ENCODE results near the gene CRY2.
"Not testable (repeated sequence)": the region's sequence is repeated elsewhere in the genome, so short reads cannot be mapped to it uniquely, and the experiment has no call there.

Gene CRY2

DNA sequence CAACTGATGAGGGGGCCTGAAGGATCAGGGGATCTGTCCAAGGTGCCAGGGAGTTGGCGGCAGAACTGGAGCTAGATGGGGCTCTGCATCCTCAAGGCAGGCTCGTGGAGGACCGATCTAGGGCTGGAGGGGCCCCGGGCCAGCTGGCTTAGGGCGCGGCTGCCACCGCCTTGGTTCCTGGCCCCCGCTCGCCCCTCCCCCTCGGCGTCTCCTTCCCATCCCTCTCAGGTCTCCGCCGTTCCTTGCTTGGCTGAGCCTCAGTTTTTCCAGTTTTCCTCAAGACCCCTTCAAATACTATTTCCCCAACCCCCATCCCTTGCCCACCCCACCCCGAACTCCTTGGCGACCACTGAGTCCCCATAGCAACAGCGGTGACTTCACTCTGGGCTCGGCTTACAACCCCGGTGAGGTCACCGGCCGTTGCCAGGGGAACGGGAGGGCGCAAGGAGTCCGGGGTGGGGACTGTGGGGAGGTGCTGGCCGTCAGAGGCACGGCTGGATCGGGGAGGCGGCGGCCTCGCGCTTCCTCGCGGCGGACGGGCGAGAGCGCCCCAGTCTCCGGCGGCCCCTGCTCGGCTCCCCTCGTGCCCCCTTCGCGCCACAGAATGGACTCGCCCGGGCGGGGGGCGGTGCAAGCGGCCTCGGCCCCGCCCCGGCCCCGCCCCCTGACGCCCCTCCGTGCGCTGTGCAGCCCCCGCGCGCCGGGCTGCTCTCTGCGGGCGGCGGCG is 52.3 kb downstream of the CRY2 start:
- DNase-seq (ENCODE audit: low spot score): peak; percentile 94

DNA sequence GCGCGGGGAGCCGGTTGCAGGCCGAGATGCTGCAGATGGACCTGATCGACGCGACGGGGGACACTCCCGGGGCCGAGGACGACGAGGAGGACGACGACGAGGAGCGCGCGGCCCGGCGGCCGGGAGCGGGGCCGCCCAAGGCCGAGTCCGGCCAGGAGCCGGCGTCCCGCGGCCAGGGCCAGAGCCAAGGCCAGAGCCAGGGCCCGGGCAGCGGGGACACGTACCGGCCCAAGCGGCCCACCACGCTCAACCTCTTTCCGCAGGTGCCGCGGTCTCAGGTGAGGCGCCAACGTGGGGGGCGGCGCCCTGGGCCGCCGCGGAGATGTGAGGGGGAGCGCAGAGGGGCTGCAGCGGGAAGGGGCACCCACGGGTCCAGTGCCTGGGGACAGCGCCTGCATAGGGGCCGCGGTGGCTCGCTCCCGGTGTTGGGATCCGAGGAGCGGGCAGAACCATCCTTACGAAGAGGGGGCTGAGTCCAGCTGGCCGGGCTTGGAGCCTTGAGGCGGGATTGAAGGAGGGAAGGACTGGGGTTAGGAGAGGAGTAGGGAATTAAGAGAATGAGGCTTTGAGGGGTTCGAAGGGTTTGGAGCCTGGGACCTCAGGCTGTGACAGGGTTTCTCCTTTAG is 53.0 kb downstream of the CRY2 start:
- DNase-seq (ENCODE audit: low spot score): not testable (repeated sequence)

DNA sequence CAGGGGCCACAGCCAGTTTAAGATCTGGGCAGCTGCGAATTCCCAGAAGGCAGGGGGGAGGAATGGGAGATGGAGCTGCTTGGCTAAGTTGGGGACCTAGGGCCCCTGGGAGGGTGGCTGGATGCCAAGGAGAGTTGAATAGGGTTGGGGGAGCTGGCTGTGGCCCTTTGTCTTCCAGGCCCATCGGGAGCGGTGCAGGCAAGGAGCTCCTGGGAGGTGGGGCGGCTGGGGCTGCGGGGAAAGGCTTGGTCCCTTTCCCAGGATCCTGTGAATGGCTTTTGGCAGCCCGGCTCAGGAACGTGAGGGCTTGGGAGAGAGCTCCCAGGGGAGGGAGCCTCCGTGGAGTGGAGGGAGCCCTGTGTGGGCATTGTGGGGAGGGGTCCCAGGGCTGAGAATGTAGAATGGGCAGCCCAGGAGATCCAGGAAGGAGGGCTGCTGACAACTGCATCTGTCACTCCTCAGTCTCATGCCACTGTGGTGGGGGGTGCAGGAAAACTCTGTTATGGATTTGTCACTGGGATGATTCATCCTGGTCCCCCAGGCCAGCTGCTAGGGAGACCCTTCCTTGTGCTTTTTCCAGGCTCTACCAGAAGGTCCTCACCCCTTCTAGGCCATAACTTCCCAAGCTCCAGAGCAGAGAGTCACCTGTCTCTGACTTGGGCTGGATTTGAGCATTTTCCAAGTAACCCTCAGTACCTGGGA is 53.8 kb downstream of the CRY2 start:
- DNase-seq (ENCODE audit: low spot score): peak; percentile 75

DNA sequence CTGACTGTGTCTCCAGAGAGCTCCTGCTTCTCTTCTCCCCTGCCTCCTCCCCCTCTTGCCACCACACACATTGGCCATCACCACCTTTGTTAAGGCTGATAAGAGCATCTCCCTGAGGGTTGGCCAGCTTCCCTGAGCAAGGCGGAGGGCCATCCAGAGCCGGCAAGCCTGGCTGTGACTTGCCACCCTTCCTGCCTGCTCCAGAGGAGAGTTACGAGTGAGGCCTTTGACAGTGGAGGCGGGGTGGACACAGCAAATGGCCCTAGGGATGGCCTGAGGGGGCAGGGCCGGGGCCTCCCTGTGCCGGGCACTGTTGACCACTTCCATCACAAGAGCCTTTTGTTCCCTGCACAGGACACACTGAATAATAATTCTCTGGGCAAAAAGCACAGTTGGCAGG is 54.4 kb downstream of the CRY2 start:
- DNase-seq (ENCODE audit: low spot score): peak; percentile 97

DNA sequence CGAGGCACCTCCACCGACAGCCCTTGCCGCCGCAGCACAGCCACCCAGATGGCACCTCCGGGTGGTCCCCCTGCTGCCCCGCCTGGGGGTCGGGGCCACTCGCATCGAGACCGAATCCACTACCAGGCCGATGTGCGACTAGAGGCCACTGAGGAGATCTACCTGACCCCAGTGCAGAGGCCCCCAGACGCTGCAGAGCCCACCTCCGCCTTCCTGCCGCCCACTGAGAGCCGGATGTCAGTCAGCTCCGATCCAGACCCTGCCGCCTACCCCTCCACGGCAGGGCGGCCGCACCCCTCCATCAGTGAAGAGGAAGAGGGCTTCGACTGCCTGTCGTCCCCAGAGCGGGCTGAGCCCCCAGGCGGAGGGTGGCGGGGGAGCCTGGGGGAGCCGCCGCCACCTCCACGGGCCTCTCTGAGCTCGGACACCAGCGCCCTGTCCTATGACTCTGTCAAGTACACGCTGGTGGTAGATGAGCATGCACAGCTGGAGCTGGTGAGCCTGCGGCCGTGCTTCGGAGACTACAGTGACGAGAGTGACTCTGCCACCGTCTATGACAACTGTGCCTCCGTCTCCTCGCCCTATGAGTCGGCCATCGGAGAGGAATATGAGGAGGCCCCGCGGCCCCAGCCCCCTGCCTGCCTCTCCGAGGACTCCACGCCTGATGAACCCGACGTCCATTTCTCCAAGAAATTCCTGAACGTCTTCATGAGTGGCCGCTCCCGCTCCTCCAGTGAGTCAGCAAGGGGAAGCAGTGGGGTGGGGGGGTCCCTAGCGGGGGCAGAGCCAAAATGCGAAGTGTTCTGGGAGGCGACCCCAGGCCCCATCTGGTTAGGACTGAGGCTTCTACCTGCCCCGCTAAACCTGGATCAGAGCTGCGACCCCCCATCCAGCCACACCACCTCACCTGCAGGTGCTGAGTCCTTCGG is 55.4 kb downstream of the CRY2 start:
- DNase-seq (ENCODE audit: low spot score): no peak

DNA sequence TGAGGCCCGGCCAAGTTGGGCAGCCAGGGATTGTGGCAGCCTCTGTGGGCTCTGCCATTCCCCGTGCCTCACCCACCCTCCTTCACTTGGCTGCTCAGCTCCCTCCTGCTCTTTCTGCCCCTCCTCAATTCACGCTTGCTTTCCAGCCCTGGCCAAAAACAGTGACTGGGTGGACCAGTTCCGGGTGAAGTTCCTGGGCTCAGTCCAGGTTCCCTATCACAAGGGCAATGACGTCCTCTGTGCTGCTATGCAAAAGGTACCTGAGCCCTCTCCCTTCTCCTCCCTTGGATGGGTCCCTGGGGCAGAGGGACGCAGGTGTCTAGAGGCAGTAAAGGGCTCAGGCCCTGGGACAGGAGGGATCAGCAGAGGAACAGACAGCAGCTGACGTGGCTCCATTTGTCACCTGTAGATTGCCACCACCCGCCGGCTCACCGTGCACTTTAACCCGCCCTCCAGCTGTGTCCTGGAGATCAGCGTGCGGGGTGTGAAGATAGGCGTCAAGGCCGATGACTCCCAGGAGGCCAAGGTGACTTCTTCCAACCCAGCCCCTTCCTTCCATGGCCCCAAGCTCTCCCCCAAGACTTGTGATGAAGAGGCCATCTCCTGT is 57.1 kb downstream of the CRY2 start:
- no peak for DNase-seq (ENCODE audit: low spot score)

DNA sequence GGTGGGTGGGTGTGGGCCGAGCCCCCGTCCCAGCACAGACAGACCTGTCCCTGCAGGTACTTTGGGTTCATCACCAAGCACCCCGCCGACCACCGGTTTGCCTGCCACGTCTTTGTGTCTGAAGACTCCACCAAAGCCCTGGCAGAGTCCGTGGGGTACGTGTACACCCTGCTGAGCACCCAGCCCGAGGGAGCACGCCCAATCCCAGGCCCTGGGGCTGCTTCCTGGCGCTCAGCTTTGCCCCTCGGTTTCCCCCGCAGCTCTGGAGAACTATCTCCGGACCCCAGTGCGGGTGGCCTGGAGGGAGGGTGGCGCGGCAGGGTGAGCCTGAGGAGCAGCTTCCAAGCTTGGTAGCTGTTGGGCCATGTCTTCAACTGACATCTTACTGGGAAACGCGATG is 57.8 kb downstream of the CRY2 start:
- no peak for DNase-seq (ENCODE audit: low spot score)

DNA sequence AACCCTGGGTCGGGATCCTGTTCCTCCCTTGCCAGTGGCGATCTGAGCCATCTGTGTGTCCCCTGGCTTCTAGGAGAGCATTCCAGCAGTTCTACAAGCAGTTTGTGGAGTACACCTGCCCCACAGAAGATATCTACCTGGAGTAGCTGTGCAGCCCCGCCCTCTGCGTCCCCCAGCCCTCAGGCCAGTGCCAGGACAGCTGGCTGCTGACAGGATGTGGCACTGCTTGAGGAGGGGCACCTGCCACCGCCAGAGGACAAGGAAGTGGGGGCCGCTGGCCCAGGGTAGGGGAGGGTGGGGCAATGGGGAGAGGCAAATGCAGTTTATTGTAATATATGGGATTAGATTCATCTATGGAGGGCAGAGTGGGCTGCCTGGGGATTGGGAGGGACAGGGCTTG is 58.3 kb downstream of the CRY2 start:
- DNase-seq (ENCODE audit: low spot score): not testable (repeated sequence)

DNA sequence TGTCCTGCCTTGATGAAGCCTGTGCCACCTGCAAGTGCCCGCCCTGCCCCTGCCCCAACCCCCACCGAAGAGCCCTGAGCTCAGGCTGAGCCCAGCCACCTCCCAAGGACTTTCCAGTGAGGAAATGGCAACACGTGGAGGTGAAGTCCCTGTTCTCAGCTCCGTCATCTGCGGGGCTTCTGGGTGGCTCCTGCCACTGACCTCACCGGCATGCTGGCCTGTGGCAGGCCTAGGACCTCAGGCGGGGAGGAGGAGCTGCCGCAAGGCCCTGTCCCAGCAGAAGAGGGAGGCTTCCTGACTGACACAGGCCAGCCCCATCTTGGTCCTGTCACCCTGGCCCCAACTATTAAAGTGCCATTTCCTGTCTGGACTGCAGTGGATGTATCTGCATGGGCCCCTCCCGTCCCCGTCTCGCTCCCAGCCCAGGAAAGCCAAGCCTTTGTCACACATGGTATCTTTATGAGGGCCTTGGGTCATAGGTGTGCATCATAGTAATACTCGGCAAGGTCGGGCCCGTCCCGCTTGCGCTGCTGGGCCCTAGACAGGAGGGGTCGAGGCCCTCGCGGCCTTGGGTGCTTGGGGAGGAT is 58.9 kb downstream of the CRY2 start:
- no peak for DNase-seq (ENCODE audit: low spot score)

DNA sequence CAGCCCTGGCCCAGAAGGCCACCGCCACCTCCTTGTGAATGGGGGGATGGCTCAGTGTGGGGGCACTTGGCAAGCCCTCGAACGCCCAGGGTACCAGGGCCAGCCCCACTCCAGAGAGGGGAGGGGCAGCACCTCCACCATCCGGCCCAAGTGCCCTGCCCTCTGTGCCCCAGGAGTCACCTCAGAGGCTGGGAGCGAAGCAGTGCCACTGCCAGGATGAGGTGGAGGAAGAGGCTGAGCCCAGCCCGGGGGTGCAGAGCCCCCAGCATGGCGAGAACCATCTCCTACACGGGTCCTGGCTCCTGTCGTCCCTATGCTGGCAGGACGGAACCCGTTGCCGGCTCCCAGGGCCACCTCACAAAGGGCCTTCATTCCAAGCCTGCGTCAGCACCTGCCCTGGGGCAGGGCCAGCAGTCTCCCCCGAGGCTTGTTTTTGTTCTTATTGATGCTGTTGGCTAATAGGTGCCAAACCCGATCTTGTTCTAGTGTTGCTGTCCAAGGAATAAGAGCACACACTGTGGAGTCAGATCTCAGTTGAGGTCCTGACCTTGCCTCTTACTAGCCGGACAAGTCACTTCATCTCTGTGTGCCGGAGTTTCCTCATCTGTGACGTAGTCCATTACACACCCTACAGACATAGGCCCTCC is 59.8 kb downstream of the CRY2 start, which contains the start of gene FREY1:
Gene FREY1 (minus strand): TSS at position 307 of the 647 bp plus-strand sequence. CDS start 26 bp downstream, at position 281.
- no peak for DNase-seq (ENCODE audit: low spot score)

DNA sequence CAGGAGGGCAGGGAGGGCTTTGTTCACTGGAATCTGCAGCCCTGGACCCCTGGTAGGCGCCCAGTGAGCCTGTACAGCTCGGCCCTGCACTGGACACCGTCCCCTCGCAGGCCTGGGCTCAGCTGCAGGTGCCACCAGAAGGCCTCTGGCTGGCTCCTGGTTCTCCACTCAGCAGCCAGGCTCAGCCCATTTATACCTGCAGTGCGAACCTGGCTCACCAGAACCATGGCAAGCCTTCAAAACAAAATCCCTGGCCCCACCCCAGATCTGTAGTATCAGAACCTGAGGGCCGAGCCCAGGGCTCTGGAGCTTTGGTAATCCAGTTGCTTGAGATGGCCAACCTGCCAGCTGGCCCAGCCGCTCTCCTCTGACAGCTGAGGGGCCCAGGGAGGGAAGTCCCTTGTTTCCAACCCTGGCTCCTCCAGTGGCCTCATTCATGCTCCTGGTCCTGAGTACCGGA is 60.7 kb downstream of the CRY2 start:
- DNase-seq (ENCODE audit: low spot score): no peak

DNA sequence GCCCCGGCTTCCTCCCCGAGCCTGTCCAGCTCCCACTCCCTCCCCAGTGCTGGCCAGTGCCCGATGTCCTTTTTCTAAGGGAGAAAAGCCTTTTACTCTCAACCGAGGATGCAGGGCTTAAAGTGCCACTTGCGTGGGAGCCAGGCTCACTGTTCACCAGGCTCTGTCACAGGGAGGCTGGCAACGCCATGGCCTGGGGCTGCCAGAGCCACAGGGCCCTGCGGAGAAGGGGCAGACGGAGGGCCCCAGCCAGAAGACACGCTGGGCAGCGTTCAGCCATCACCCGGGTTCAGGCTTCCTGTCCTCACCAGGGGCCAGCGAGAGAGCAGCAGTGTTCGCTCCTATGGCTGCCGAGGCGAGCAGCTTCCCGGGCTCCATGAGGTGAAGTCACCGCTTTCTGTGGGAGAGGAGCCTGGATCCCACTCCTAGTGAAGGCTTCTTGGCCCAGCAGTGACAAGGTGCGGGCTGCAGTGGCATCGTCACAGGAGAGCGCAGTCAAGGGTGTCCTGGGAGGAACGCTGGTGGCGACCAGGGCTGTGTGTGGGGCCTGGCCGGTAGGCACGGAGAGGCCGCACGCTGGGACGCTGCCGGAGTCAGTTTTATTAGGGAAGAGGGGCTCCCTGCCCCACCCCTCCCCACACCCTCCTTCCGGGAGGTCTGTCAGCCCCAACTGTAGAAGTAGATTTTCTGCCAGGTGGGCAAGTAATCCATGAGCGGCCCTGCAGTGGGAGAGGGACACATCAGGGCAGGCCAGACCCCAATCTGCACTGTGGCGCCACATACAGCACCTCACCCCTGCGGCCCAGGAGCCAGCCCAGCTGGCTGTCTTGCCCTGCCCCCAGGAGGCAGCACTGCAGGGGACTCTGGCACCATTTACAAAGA is 62.6 kb downstream of the CRY2 start:
- no peak for DNase-seq (ENCODE audit: low spot score)

DNA sequence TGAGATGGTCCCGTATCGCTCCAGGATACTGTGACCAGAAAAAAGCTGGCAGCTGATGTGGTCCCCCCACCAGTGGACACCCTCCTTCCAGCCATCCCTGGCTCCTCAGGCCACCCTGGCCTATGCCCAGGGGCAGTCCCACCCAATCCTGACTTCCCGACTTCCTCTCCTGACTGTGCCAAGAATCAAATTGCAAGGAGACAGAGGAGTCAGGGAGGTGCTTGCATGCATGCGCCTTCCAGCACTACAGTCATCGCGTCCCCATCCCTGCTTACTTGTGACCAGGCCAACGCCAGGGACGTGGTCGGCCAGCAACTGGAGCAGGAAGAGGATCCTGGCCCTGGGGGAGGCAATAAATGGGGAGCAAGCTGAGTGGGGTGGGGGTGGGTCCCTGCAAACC is 63.3 kb downstream of the CRY2 start:
- DNase-seq (ENCODE audit: low spot score): no peak

DNA sequence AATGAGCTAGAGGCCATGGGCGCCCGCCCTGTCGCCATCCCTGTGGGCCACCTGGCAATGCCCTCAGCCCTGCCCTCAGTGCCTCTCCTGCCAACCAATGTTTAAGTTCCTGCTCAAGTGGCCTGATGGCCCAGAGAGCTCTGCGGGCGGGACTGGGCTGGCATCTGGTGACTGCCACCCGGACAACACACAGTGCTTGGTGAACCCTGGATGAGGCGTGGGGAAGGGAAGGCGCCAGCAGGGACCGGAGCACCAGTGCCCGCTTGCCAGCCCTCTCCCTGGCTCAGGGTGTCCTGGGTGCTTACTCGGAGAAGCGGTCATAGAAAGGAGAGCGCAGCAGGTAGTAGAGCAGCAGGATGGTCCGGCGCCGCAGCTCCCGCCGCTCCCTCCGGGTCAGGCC is 66.2 kb downstream of the CRY2 start:
- DNase-seq (ENCODE audit: low spot score): no peak

DNA sequence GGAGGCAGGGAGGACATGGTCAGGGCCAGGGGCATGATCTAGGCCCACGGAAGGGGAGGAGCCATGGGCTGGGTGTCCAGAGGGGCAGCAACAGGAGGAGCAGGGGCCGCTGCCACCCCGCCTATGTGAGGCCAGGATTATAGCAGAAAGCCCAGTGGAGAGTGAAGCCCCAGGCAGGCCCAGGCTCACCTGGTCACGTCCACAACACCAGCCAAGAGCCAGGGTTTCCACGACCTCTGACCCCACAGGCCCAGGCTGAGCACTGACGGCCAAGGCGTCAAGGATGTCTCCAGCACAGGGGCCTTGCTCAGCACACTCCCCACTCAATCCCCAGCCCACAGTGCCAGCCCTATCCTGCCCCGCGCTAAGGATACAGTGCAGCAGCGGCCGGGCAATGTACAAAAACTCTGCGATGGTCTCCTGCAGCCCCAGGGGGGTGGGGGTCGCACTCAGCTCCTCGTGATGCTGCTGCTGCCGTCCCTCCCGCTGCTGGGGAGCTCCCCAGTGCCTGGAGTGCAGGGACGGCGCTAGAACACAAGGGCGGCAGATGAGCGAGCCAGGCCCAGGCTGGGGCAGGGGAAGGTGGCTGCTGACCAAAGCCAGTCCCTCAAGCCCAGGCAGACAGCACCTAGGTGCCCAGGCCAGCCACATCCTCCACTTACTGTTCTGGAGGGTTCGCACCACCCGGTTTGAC is 66.8 kb downstream of the CRY2 start:
- DNase-seq (ENCODE audit: low spot score): no peak

DNA sequence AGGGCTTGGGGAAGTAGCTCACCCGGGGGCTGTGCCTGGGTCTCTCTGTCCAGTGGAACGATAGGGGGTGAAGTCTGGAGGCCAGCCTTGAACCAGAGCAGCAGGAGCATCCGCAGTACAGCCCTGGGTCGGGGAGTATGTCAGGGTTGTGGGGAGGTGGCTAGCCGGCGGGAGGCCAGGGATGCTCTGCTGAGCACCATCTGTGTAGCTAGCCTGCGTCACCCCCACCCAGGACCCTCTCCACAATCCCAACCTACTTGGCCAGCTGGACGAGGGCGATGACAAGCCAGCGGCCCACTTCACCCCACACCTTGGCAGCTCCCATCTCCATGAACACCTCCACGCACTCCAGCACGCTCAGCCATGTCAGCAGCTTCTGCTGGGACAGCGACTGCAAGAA is 68.2 kb downstream of the CRY2 start:
- DNase-seq (ENCODE audit: low spot score): no peak

DNA sequence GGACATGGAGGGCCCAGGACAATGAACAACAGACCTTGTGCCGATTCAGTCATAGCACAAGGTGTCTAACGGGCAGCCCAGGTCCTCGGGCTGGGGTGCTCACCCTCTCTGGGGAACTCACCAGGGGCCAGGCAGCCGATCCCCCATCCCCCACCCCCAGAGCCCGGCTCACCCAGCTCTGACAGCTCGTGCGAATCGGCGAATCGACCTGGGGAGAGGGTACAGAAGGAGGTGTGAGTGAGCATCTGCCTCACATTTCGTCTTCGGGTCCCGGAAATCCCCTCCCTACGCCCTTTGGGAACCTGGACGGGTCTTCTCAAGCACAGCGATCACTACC is 70.0 kb downstream of the CRY2 start:
- no peak for DNase-seq (ENCODE audit: low spot score)

DNA sequence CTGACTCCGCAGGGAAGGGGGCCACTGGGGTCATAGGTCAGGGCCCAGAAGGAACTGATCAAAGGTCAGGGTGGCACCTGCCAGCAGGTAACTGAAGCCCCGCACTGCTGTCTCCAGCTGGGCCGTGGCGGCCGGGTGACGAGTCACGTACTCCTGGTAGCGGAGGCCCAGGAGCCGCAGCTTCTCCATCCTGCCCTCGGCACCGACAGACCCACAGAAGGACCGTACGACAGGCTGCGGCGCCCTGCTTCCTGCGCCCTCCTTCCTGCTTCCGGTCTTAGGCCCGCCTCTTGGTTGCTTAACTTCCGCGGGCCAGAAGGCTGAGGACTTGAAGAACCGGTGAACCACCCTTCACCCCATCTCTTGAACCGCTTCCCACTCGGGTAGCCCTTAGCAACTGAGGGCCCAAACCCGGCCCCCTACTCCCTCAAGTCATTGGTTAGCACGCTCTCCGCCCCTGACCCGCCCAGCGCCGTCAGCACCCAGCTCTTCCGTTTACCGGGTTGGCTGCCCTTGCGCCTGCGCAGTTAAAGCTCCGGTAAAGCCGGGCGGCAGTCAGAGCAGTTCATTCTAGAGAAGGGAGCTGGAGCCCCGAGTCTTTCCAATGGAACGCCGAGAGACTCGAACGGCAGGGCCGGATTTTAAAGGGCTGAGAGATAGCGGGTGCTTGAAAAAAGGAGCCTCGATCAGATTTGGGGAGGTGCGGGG is 70.5 kb downstream of the CRY2 start, which contains the start of gene PEX16:
Gene PEX16 (minus strand): TSS at position 255 of the 708 bp plus-strand sequence. CDS start 66 bp downstream, at position 189.
- DNase-seq (ENCODE audit: low spot score): peak; percentile 97

Measured in globus pallidus (tissue), 1 donor.